HEK293T (cell line): ENCODE measurements around the gene CALHM5.

Experiments
- CTCF ChIA-PET: fragments of 350-600 bp; formaldehyde crosslinking; extraction: SDS; loops from one replicate; lab custom pipeline; 2021; ENCODE audit warnings: antibody characterized with exemption, inconsistent platforms; lab: Yijun Ruan, JAX
- POLR2A ChIA-PET: fragments of 350-600 bp; formaldehyde crosslinking; extraction: SDS; loops from one replicate; lab custom pipeline; 2020; ENCODE audit warnings: antibody characterized with exemption, inconsistent platforms; lab: Yijun Ruan, JAX
- DNase-seq: peaks from one replicate; pipeline ENCODE4 v3.0.0; 2012; ENCODE audit warnings: mixed read lengths; ENCODE audit errors: extremely low spot score
- ARNT ChIP-seq: fragments of 450-650 bp; IDR thresholded peaks from 2 replicates; pipeline ENCODE4 v1.6.1; 2017; ENCODE audit warnings: mild to moderate bottlenecking
- BHLHE40 ChIP-seq: fragments of 450-650 bp; IDR thresholded peaks from 2 replicates; pipeline ENCODE4 v1.6.1; 2016; ENCODE audit warnings: mild to moderate bottlenecking, moderate library complexity, borderline replicate concordance
- CTBP1 ChIP-seq: fragments of 450-650 bp; IDR thresholded peaks from 2 replicates; pipeline ENCODE4 v1.6.1; 2016; ENCODE audit warnings: borderline replicate concordance
- ELF4 ChIP-seq: fragments of 450-650 bp; IDR thresholded peaks from 2 replicates; pipeline ENCODE4 v1.6.1; 2017; ENCODE audit warnings: antibody characterized with exemption
- FOXA1 ChIP-seq: fragments of 450-650 bp; IDR thresholded peaks from 2 replicates; pipeline ENCODE4 v1.6.1; 2016; ENCODE audit warnings: mild to moderate bottlenecking
- FOXK2 ChIP-seq: fragments of 450-650 bp; IDR thresholded peaks from 2 replicates; pipeline ENCODE4 v1.6.1; 2016; ENCODE audit warnings: mild to moderate bottlenecking
- FOXM1 ChIP-seq: fragments of 450-650 bp; IDR thresholded peaks from 2 replicates; pipeline ENCODE4 v1.6.1; 2017; ENCODE audit warnings: mild to moderate bottlenecking, borderline replicate concordance
- HDGF ChIP-seq: fragments of 450-650 bp; IDR thresholded peaks from 2 replicates; pipeline ENCODE4 v1.6.1; 2017; ENCODE audit warnings: antibody characterized with exemption, borderline replicate concordance
- L3MBTL2 ChIP-seq: fragments of 450-650 bp; conservative IDR thresholded peaks from 2 replicates; pipeline ENCODE4 v1.6.1; 2016; ENCODE audit warnings: mild to moderate bottlenecking
- LEF1 ChIP-seq: fragments of 450-650 bp; IDR thresholded peaks from 2 replicates; pipeline ENCODE4 v1.6.1; 2017; ENCODE audit warnings: mild to moderate bottlenecking, borderline replicate concordance
- NFRKB ChIP-seq: fragments of 450-650 bp; IDR thresholded peaks from 2 replicates; pipeline ENCODE4 v1.6.1; 2016; ENCODE audit warnings: mild to moderate bottlenecking, moderate library complexity
- SP1 ChIP-seq: fragments of 450-650 bp; IDR thresholded peaks from 2 replicates; pipeline ENCODE4 v1.6.1; 2017
- SUZ12 ChIP-seq: fragments of 450-650 bp; IDR thresholded peaks from 2 replicates; pipeline ENCODE4 v1.6.1; 2016; ENCODE audit warnings: mild to moderate bottlenecking
- TARDBP ChIP-seq: fragments of 450-650 bp; IDR thresholded peaks from 2 replicates; pipeline ENCODE4 v1.6.1; 2016
- ZNF384 ChIP-seq: fragments of 450-650 bp; IDR thresholded peaks from 2 replicates; pipeline ENCODE4 v1.6.1; 2016
- TF ChIP-seq, protein P1 (sequence below): fragments of 450-650 bp; IDR thresholded peaks from 2 replicates; pipeline ENCODE4 v1.6.1; 2016

Gene CALHM5

DNA sequence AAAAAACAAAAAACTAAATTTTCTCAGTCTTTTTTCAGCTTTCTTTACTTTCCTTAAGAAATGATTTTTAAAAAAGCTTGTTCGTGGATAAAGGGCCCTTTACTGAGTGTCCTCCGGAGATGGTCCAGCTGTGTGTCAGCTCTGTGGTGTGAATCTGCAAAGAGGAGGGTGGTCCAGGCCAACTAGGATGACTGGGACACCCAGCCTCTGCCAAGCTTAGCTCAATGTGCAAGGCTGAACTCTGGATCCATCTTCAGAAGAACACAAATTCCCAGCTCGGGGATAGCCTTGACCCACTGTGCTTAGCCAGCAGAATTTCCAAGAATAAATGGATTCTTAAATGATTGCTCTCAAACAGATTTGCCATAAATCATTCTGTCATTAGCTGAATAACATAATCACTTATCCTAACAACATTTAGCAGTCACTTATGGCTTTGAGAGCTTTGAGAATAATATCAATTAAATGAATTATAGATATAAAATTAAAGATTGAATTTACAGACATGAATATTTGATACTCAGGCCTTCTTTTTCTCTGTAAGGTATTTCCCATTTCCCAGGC, 14.2 kb upstream of the CALHM5 start:
- ChIA-PET CTCF (interaction anchor here (0.9 to 1.1 kb wide), 2 partner anchors 14 kb away, joined by 3 to 6 read pairs; partner anchors contain the start of gene CALHM5), POLR2A (interaction anchor here (0.8 kb wide), 2 partner anchors 15 to 217 kb away, joined by 3 read pairs; partner anchors contain the start of genes CALHM5 and TSPYL1)
- TF ChIP-seq SP1 (no peak), L3MBTL2 (no peak), ELF4 (no peak), ARNT (no peak)
- TF ChIP-seq, protein P1, sequence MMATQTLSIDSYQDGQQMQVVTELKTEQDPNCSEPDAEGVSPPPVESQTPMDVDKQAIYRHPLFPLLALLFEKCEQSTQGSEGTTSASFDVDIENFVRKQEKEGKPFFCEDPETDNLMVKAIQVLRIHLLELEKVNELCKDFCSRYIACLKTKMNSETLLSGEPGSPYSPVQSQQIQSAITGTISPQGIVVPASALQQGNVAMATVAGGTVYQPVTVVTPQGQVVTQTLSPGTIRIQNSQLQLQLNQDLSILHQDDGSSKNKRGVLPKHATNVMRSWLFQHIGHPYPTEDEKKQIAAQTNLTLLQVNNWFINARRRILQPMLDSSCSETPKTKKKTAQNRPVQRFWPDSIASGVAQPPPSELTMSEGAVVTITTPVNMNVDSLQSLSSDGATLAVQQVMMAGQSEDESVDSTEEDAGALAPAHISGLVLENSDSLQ: peak; percentile 75
- no peak for DNase-seq

DNA sequence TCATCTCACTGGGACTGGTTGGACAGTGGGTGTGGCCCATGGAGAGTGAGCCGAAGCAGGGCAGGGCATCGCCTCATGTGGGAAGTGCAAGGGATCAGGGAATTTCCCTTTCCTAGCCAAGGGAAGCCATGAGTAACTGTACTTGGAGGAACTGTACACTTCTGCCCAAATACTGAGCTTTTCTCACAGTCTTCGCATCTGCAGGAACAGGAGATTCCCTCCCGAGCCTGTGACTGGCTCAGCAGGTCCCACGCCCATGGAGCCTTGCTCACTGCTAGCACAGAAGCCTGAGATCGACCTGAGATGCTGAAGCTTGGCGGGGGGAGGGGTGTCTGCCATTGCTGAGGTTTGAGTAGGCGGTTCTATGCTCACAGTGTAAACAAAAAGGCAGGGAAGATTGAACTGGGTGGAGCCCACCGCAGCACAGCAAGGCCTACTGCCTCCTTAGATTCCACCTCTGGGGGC, 10.4 kb upstream of the CALHM5 start:
- ChIA-PET POLR2A (interaction anchor here (1.3 kb wide), 1 partner anchor 11 kb away, joined by 4 read pairs; the partner anchor contains the start of gene CALHM5), CTCF (interaction anchor here (1.0 to 3.1 kb wide), 3 partner anchors 11 to 213 kb away, joined by 5 to 14 read pairs (median 7); partner anchors contain the start of gene CALHM5)
- no peak for TF ChIP-seq ELF4
- no peak for TF ChIP-seq LEF1
- no peak for TF ChIP-seq ZNF384
- no peak for TF ChIP-seq TARDBP
- no peak for TF ChIP-seq SUZ12
- no peak for TF ChIP-seq HDGF
- no peak for TF ChIP-seq NFRKB
- no peak for DNase-seq

DNA sequence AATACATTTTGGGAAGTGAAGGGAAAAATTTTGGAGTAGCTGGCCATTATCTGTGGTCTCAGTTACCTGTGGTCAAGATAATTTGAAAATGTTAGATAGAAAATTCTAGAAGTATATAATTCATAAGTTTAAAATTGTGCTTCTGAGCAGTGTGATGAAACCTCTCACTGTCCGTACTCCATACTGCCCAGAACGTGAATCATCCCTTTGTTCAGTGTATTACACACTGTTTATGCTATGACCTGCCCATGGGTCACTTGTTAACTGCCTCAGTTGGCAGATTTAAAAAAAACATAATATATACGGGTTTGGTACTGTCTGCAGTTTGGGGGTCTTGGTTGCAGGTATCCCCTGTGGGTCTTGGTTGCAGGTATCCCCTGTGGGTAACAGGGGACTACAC, 4.1 kb upstream of the CALHM5 start:
- CTCF ChIA-PET: no interaction called here
- POLR2A ChIA-PET: no interaction called here
- DNase-seq: no peak
- TF ChIP-seq L3MBTL2 (no peak), FOXA1 (no peak), BHLHE40 (no peak), ZNF384 (no peak), SUZ12 (no peak), ARNT (no peak), LEF1 (no peak), TARDBP (no peak), CTBP1 (no peak), ELF4 (no peak), NFRKB (no peak), FOXK2 (no peak), HDGF (no peak)
- TF ChIP-seq, protein P1: no peak

DNA sequence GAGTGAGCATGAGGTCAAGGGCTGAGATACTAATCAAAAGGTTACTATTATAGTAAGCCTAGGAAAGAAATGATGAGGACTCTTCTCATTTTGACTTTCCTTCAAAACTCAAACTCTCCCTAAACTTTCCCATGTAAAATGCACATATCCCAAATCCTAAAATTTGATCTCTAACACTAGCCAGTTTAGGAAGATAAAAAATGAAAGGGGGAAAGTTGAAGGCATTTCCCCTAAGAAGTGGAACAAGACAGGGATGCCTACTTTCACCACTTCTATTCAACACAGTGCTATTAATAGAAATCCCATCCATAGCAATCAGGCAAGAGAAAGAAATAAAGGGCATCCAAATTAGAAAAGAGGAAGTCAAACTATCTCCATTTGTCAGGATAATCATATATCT, 2.9 kb upstream of the CALHM5 start:
- POLR2A ChIA-PET: no interaction called here
- CTCF ChIA-PET: no interaction called here
- TF ChIP-seq BHLHE40: no peak
- TF ChIP-seq ZNF384: no peak
- no peak for TF ChIP-seq TARDBP
- TF ChIP-seq, protein P1: no peak
- no peak for TF ChIP-seq SP1
- TF ChIP-seq NFRKB: no peak
- no peak for TF ChIP-seq CTBP1
- no peak for TF ChIP-seq FOXA1
- no peak for TF ChIP-seq SUZ12
- TF ChIP-seq HDGF: no peak
- no peak for TF ChIP-seq ELF4
- no peak for TF ChIP-seq FOXM1
- no peak for TF ChIP-seq LEF1
- DNase-seq: no peak

DNA sequence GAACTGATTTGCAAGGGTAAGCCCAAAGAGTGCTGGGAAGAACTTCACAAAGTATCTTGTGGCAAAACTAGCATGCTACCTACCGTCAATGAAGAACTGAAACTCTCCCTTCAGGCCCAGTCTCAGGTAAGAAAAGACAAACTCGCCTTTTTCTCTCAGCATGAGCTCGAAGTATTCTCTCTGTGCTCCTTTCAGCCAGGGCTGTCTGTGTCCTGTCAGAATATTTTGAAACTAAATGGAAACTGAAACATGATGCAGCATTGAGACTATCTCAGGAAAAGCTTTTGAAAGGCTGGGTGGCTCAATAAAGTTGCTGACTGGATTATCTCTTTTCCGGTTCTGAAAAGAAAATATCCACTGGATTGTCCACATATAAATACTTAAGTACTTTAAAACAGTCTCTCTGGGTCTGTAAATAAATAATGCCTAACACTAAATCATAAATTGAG, 696 bp downstream of the CALHM5 start:
- no peak for TF ChIP-seq TARDBP
- no peak for TF ChIP-seq NFRKB
- ChIA-PET CTCF (interaction anchor here (0.6 to 2.1 kb wide), 19 partner anchors 8 to 424 kb away, joined by 3 to 18 read pairs (median 4); no protein-coding TSS in a partner anchor), POLR2A (interaction anchor here (0.7 to 3.3 kb wide), 13 partner anchors 10 to 411 kb away, joined by 3 to 17 read pairs (median 4); partner anchors contain the start of genes DSE, NT5DC1, RWDD1 and TSPYL1)
- DNase-seq: no peak

DNA sequence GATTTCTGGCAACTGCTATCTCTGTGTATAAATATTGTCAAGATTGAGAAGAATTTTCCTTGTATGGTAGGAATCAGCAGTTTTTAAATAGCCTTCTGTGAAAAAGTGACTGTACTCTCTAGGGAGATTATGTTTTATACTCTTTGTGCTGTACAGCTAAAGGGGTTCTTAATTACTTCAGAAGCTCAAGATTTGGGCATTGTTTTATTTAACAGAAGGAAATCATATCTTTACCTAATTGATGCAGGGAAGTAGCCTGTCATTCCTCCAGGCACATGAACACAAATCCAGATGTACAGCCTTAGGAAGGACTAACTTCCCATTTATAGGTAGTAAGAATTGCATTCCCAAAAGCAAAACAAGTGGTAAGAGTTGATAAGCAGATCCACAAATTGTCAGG, 1.3 kb downstream of the CALHM5 start:
- CTCF ChIA-PET: interaction anchor here (1.5 to 2.1 kb wide), 4 partner anchors 11 to 225 kb away, joined by 9 to 14 read pairs (median 10); no protein-coding TSS in a partner anchor
- DNase-seq: no peak
- POLR2A ChIA-PET: interaction anchor here (1.5 to 3.3 kb wide), 2 partner anchors 58 to 412 kb away, joined by 4 to 17 read pairs; partner anchors contain the start of genes NT5DC1 and RWDD1
- TF ChIP-seq ZNF384 (no peak), LEF1 (no peak), CTBP1 (no peak), TARDBP (no peak), FOXA1 (no peak), ELF4 (no peak), FOXM1 (no peak), HDGF (no peak), ARNT (no peak), FOXK2 (no peak), SP1 (no peak), L3MBTL2 (no peak), BHLHE40 (no peak), SUZ12 (no peak), NFRKB (no peak)
- TF ChIP-seq, protein P1: no peak
